GM21515 (cell line): ENCODE measurements around the gene EPPIN.

Experiments used
- ATAC-seq: cut with Tn5 transposase; IDR thresholded peaks from one replicate; pipeline ENCODE4 v1.9.1; 2021; ENCODE audit not compliant: unreplicated experiment

The EPPIN gene

DNA sequence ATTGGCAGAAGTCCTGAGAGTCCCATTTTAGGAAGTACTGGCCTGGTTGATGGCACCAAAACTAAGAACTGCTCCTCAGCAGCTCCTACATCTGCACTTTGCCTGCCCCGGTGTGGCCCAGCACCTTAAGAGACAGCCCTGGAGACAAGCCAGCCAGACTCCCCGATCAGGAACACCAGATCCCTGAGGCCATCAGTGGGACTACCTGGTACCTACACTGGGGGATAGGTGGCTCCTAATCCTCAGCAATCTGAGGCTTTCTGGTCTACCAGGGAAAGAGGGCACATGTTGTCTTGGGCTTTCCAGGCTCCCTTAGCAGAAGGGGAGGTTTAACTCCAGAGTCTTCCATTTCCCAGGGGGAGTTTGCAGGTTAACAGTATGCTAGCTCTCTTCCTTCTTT lies 7.8 kb downstream of the EPPIN start, which contains the start of gene WFDC6:
Gene WFDC6 (minus strand): TSS at position 101 of the 400 bp plus-strand sequence. CDS start 75 bp downstream, at position 26.
- ATAC-seq = no peak

DNA sequence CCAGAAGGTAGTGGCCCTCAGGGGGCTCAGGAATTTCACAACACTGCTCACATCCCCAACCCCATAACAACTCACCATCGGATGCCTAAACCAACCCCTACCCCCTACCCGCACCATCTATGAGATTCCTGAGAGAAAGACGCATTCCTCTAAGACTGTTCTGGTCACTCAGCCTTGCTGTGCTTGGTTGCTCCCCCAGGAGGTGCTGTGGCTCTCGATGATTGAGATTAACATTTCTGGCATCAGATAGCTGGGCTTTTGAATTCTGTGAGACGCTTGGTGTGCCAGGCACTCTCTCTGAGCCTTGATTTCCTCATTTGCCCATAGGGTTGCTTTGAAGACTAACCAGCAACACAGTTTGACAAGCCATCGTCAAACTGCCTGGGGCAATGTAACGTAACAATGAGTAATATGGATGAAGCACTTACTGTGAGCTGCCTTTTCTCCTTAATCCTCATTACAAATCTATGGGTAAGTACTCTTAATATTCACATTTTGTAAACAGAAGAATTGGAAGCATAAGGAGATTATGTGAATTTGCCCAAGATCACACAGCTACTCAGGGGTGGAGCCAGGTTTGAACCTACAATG lies 8.9 kb downstream of the EPPIN start:
- no peak for ATAC-seq

DNA sequence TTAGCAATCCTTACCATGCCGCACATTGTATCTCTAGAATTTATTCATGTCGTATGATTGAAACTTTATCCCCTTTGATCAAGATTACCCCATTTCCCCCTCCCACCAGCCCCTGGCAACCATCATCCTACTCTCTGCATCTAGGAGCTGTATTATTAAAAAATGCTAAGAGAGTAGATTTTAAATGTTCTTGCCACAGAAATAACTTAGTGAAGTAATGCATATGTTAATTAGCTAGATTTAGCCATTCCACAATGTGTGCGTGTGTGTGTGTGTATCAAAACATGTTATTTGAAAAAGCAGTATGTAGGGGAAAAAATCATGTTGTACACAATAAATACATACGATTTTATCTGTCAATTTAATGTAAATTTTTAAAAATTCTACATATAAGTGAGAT lies 19.9 kb downstream of the EPPIN start:
- ATAC-seq = no peak

DNA sequence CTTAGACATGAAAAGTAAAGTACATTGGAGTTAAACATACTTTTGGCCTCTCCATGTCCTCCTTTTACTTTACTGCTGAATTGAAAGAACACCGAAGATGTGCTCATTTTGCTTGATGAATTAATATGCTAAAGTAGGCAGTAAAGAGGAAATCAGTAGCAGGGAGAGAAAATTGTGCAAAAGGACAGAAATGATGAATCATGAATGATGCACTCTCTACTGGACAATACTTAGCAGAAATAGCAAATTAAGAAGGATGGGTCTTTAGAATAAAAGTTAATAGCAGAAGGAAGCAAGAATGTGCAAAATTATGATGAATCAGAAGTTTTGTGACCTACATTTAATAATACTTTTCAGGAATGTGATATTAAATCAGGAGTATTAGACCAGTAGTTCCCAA lies 23.4 kb downstream of the EPPIN start:
- no peak for ATAC-seq

DNA sequence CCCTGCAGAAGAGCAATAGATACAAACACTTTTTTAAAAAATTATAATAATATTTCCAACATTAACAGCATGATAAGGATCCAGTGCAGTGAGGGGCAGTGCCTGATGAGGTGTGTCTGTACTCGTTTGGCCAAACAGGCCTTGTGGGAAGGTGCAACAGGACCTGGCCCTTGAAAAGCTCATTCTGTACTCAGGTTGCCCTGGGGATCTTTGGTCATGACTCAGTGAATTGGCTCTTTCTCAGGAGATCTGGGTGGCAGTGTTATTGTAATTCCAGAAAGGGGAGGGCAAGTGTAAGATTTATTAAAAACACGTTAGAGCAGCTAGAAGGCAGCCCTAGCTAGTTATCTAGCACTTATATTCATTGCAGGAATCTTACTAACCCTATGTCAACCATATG lies 28.9 kb downstream of the EPPIN start:
- ATAC-seq = no peak

DNA sequence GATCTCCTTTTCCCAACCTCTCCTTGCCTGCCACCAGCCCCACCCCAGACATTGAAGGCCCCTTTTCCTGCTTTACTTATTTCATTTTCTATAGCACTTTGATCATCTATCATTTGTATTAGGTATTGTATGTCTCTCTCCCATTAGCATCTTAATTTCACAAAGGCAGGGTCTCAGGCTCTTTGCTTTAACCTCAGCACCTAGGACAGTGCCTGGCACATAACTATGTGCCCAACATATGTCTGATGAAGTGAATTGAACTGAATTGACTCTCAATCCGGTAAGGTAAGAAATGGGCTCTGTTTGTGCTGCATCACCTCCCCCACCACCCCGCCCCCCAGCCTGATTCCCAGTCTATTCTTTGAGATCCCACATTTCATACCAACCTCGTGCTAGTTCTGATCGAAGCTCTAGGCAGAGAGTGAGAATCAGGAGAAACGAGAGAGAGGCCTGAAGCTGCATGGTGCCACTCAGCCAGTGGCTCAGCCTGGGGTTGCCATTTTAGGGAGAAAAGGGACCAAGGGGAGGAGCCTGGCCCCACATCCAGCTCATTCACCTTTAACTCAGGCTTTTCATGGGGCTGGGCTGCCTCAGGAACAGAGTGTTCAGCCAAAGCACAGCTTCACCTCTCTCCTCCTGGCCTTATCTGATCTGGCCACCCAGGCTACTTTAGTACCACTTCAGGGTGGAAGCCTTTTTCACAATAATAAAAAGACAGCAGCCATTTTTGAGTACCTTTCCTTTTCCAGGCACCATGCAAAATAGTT lies 31.9 kb downstream of the EPPIN start, which contains the start of gene SPINT3:
Gene SPINT3 (minus strand): TSS at position 476 of the 767 bp plus-strand sequence. CDS start 14 bp downstream, at position 462.
- ATAC-seq = no peak

DNA sequence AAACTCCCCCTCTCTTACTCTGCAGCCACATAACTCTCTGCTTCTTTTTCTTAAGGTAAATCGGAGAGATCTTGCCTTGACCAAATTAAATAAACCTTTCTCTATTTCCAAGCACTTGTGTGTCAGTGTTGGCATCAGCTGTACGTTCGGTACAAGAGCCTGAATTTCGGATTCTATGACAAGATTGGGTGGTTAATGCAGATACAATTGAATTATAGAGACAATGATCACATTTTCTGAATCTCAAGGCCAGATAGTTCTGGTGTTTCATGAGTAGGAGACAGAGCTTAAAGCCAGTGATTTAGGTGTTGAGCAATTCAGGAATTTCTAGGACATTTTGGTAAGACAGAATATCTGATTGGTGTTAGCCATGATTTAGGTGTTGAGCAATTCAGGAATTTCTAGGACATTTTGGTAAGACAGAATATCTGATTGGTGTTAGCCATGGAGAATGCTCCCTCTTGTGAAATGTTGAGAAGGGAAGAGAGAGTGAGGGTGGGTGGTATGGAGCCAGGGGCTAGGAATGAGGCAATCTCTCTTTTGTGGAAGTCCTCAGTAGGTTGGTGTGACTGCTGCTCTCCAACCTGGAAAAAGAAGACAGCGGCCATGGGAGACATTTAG lies 36.8 kb downstream of the EPPIN start:
- no peak for ATAC-seq

DNA sequence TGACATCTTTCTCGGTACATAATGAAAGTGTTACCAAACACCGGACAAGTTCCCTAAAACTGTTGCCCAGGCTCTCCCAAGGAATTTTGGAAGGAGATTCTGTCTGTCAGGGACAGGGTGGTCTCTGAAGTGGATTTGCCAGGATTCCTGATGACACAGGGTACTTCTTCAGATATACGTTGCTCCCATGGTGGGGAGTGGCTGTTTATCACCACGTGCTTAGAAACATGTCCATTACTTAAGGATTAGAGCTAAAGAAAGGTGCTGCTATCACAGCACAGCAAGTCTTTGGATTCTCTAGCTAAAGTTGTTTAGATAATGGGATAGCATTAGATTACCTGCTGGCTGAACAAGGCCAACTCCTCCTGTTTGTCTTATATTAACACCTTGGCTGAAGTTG lies 38.1 kb downstream of the EPPIN start:
- ATAC-seq = no peak

DNA sequence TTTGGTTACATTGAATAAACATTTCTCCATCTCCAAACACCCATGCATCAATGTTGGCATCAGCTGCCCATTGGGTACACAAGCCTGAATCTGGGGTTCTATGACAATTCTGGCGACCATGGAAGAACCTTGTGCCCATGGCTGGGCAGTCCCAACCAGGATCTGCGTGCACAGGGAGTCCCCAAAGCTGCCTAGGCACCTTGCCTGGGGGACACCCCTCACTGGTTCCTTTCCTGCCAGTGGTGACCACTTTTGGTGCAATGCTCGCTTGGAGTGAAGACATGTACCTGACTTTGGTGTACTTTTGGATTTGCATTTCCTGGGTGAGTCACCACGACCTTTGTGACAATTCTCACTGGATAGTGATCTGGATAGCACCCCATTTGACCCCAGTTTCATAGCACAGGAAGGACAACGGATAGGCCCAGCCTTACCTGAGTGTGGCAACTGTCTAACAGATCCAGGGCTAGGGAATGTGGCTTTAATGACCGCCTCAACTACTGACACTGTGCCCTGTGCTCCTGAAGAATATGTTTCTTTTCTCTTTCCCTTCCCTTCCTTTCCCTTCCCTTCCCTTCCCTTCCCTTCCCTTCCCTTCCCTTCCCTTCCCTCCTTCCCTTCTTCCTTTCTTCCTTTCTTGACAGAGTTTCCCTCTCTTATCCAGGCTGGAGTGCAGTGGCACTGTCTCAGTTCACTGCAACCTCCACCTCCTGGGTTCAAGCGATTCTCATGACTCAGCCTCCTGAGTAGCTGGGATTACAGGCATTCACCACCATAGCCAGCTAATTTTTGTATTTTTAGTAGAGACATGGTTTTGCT lies 38.9 kb downstream of the EPPIN start:
- ATAC-seq = no peak

DNA sequence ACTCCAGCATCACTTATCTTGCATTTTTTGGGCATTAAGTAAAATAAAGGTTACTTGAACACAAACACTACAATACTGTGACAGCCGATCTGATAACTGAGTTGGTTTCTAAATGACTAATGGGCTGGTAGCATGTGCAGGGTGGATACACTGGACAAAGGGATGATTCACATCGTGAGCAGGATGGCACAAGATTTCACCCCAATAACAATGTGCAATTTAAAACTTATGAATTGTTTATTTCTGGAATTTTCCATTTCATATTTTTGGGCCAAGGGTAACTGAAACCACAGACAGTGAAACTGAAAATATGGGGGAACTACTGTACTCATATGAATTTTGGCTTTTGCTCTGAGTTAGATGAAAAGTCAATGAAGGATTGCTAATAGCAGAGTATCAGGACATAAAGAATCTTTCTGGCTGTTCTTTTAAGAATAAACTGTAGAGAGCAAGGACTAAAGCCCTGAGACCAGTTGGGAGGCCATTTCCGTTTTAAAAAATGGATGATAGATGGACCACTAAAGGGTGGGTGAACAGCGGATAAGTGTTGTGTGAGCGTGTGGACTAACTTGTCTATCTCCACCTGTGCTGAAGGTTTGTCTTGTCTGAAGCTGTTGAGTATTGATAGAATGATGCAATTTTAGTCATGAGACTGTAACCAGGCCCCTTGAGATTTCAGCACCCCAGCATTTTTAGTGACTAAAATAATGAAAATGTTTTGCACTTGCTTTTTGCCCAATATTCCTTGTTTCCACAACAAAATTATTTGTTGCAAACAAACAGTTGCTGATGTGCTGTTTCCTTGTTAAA lies 40.0 kb downstream of the EPPIN start:
- no peak for ATAC-seq

DNA sequence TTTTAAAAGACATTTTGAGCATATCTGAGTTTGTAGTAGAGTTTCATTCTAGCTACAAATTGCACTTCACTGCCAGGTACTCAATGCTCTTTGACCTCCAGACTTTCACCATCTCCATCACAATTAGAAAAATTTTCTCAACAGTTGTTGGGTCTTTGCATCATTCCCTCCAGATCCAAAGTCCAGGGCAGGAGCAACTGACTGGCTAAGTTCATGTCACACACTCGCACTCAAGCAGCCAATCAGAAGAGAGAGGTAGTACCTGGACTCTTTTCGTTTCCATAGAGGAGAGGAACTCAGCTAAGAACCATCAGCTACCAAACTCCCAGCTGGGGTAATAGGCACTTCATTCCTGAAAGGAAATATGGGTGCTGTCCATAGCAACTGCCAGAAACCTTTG lies 40.8 kb downstream of the EPPIN start:
- no peak for ATAC-seq

DNA sequence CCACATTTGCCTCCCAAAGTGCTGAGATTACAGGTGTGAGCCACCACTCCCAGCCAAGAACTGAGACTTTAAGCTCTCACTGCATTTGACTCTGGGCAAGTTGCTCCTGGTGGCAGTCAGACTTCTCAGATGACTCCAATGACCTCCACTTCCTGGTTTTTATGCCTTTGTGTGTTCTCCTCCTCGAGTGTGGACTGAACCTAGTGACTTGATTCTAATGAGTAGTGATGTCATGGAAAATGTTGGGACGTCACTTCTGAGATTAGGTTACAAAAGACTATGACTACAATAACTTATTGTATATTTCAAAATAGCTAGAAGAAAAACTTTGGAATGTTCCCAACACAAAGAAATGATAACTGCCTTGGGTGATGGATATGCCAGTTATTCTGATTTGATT lies 43.8 kb downstream of the EPPIN start:
- no peak for ATAC-seq

DNA sequence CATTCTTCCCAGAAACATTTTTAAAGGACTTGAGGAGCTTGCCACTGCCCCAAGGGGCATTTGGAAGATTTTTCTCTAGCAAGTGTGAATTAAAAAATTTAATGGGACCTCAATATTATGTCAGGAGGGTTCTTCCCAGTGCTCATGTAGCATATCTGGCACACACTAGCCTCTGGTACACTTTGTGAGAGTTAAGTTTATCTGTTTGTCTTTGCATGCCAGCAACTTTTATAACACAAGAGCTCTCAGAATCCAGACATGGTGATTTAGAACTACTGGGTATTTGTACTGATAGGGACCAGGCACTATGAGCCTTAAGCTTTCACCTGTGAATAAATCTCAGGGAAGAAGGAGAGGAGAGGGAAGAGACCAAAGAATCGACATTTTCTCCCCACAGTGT lies 44.6 kb downstream of the EPPIN start:
- ATAC-seq = no peak

DNA sequence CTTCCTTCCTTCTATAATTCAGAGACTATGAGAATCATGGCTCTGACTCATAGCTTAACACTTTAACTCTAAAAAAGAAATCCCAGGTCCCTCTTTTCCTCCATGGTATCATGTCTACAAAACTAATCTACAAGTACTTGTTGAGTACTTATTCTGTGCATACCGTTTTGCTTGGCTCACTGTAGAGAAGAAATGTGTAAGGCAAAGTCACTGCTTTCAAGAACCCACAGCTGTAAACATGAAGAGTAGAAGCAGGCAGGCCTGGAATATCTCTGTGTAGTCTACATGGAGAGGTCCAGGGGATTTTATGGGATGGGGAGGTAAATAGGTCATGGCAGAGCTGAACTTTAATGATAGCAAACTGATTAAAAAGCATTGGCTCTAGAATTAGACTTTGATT lies 45.6 kb downstream of the EPPIN start:
- ATAC-seq = no peak

DNA sequence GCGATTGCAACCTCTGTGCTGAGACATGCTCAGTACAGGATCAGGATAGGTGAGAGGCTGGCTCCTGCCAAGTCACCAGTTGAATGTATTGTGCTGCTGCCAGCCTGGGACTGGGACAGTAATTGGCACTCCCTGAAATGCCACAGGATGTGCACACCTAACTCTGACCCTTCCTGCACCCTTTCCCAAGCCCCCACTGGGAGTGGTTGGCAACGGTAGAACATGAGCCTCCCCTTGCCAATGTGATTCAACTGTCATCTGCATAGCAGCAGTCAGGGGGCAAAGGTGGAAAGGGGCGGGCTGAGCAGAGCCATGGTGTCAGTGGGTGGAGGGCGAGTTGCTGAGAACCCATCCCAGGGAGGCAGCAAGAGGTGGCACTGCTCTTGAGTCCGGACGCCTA lies 47.2 kb downstream of the EPPIN start:
- no peak for ATAC-seq

DNA sequence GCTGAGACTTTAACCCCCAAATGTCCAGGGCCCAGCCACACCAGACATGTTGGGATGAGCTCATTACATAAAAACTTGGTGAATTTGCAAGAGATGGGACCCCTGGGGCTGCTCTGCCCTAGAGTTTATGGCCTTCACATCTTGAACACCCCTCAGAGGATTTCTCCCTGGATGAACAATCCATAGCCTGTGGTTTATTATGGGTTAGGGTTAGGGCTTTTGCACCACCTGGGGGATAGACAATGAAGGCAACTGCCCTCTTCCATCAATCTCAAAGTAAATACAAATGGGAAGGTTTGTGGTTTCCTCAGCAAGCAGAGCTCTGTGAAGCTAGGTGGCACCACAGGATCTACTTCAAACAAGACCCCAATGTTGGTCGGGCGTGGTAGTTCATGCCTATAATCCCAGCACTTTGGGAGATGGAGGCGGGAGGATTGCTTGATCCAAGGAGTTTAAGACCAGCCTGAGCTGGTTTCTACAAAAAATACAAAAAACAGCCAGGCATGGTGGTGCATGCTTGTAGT lies 49.2 kb downstream of the EPPIN start:
- no peak for ATAC-seq

DNA sequence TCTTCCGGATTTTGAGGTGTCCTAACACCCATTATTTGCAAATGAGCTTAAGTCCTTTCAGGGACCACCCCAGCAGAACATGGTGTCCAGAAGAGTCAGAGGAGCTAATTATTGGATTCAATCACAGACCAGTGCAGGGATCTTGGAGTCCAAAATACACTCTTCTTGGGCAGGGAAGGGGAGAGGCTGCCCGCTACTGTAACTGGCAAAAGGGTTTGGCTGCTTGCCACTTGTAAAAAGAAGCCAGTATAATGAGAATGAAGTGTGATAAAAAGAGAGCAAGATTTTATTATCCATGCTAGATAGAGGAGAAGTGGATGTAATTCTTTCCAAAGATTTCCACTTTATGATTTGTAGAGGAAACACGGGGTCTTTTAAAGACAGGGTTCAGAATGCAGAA lies 51.0 kb downstream of the EPPIN start:
- no peak for ATAC-seq

DNA sequence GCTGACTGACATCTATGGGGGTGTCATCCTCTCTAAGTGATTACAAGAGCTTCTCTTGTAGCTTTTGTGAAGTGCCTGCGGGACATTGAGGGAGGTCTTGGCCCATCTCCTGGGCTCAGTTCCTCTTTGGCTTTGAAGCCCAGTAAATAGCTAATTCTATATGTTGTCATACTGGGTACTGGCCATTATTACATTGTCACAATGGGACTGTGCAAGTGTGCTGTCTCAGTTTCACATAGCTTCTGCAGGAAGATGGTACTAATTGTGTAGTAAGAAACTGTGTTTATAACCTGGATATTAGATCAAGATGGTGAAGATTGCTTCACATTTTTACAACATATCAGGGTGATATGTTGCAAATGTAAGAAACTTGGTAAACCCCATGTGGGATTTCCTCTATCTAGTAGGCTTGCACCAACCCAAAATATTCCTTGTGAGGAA lies 51.7 kb downstream of the EPPIN start:
- ATAC-seq = no peak
